ENCODE results near the gene DNAJA3.

The DNAJA3 gene

GRCh38 chr16:4481526-4481925, 55.9 kb downstream of the DNAJA3 start:
- TF ChIP-seq, protein P1, sequence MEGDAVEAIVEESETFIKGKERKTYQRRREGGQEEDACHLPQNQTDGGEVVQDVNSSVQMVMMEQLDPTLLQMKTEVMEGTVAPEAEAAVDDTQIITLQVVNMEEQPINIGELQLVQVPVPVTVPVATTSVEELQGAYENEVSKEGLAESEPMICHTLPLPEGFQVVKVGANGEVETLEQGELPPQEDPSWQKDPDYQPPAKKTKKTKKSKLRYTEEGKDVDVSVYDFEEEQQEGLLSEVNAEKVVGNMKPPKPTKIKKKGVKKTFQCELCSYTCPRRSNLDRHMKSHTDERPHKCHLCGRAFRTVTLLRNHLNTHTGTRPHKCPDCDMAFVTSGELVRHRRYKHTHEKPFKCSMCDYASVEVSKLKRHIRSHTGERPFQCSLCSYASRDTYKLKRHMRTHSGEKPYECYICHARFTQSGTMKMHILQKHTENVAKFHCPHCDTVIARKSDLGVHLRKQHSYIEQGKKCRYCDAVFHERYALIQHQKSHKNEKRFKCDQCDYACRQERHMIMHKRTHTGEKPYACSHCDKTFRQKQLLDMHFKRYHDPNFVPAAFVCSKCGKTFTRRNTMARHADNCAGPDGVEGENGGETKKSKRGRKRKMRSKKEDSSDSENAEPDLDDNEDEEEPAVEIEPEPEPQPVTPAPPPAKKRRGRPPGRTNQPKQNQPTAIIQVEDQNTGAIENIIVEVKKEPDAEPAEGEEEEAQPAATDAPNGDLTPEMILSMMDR (IDR thresholded peaks at IDR 0.05; ENCODE audit: low read depth, low read length, missing control alignments): no peak
- H3K4me3 ChIP-seq (ENCODE audit: low read depth, low read length): no peak overlapping the region
- no peak for DNase-seq (ENCODE audit: low read depth)

DNA sequence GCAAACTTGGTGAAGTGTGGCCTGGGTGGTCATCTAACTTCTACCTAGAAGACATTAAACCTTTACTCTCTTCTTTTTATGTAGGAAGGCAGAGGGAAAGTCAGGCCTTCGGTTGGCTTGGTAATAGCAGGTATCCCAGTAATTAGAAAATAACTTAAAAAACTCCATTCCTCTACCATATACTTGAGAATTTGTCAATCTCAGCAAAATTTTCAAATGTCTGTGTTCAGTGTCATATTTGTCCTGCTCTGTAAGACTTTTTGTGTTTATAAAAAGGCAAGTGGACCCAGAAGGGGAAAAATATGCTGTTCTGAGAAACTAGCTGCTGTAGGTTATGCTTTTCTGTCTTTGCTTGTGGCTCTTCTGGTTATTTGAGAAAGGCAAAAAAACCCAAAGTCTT, 56.3 kb downstream of the DNAJA3 start:
- TF ChIP-seq, protein P1 (IDR thresholded peaks at IDR 0.05; ENCODE audit: low read depth, low read length, missing control alignments): no peak
- no peak overlapping the region for H3K4me3 ChIP-seq (ENCODE audit: low read depth, low read length)
- no peak for DNase-seq (ENCODE audit: low read depth)

GRCh38 chr16:4486126-4486893, 60.6 kb downstream of the DNAJA3 start:
- DNase-seq (ENCODE audit: low read depth): no peak
- no peak overlapping the region for H3K4me3 ChIP-seq (ENCODE audit: low read depth, low read length)
- TF ChIP-seq, protein P1 (IDR thresholded peaks at IDR 0.05; ENCODE audit: low read depth, low read length, missing control alignments): no peak

DNA sequence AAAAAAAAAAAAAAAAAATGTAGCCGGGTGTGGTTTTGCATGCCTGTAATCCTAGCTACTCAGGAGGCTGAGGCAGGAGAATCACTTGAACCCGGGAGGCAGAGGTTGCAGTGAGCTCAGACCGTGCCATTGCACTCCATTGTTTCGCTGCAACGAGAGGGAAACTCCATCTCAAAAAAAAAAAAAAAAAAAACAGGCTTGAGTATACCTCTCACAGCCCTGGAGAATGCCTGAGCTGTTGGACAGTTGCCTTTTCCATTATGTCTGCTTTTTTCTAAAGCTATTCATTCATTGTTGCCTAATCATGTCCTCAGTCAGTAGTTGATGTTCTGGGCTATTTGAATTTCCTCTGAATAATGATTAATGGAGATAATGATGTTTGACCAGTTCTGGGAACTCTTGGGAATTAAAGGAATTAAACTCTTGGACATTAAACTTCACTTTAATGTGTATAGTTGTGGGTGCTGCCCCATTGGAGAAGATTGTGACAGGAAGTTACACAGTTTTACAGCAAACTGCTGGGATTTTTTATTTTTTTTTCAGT, 62.4 kb downstream of the DNAJA3 start:
- H3K4me3 ChIP-seq (ENCODE audit: low read depth, low read length): no peak overlapping the region
- TF ChIP-seq, protein P1 (IDR thresholded peaks at IDR 0.05; ENCODE audit: low read depth, low read length, missing control alignments): no peak
- DNase-seq (ENCODE audit: low read depth): no peak

GRCh38 chr16:4488499-4488967, 62.9 kb downstream of the DNAJA3 start:
- H3K4me3 ChIP-seq (ENCODE audit: low read depth, low read length): no peak overlapping the region
- DNase-seq (ENCODE audit: low read depth): no peak
- TF ChIP-seq, protein P1 (IDR thresholded peaks at IDR 0.05; ENCODE audit: low read depth, low read length, missing control alignments): no peak

DNA sequence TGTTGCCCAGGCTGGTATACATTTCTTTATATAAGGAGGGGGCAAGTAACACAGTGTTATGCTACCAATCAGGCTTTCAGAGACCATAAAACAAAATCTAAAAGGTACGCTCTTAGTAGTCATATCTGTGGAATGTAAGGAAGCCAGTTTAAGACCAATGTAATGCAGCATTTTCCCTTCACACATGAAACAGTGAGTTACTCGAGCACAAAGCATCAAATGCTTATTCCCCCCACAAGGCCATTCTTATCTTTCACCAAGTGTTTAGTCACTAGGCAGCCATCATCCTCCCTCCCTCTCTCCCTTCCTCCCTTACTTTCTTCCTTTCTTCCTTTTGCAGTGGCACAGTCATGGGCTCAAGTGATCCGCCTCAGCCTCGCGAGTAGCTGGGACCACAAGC, 63.4 kb downstream of the DNAJA3 start:
- H3K4me3 ChIP-seq (ENCODE audit: low read depth, low read length): no peak overlapping the region
- TF ChIP-seq, protein P1 (IDR thresholded peaks at IDR 0.05; ENCODE audit: low read depth, low read length, missing control alignments): no peak
- DNase-seq (ENCODE audit: low read depth): no peak

Data from GM12864 (cell line).